ENCODE data around the gene KRTAP16-1.
"Not testable (repeated sequence)": the region's sequence is repeated elsewhere in the genome, so short reads cannot be mapped to it uniquely, and the experiment has no call there.

Gene KRTAP16-1, protein sequence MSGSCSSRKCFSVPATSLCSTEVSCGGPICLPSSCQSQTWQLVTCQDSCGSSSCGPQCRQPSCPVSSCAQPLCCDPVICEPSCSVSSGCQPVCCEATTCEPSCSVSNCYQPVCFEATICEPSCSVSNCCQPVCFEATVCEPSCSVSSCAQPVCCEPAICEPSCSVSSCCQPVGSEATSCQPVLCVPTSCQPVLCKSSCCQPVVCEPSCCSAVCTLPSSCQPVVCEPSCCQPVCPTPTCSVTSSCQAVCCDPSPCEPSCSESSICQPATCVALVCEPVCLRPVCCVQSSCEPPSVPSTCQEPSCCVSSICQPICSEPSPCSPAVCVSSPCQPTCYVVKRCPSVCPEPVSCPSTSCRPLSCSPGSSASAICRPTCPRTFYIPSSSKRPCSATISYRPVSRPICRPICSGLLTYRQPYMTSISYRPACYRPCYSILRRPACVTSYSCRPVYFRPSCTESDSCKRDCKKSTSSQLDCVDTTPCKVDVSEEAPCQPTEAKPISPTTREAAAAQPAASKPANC

DNA sequence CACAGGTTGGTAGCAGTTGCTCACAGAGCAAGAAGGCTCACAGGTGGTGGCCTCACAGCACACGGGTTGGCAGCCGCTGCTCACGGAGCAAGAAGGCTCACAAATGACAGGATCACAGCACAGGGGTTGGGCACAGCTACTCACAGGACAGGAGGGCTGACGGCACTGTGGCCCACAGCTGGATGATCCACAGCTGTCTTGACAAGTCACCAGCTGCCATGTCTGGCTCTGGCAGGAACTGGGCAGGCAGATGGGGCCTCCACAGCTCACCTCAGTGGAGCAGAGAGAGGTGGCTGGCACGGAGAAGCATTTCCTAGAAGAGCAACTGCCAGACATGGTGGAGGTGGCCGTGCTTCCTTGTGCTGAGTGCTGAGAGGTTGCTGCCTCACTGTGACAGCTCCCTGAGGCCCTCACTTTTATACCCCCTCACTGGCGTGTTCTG is at the start of gene KRTAP16-1:
TSS of gene KRTAP16-1 (minus strand) at position 392 of the 442 bp plus-strand sequence. CDS start at position 336, 56 bp downstream.
- DNase-seq, result no peak

DNA sequence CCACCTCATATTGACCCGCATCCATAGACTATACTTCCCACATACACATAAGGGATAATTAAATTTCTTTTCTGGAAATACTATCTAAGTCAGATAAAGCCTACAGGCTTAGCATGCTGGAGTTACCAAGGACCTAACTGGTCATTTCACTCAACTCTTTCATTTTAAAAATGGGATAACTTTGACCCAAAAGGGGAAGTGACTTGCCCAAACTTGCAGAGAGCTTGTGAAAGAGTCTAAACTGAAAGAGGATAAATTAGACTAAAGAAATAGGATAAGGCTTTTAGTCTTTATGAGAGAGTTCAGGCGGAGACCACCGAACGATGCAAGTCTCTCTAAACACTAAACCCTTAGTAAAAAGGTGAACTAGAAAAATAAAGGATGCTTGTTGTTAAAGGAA is 45.4 kb upstream of the KRTAP16-1 start:
- no peak for DNase-seq

DNA sequence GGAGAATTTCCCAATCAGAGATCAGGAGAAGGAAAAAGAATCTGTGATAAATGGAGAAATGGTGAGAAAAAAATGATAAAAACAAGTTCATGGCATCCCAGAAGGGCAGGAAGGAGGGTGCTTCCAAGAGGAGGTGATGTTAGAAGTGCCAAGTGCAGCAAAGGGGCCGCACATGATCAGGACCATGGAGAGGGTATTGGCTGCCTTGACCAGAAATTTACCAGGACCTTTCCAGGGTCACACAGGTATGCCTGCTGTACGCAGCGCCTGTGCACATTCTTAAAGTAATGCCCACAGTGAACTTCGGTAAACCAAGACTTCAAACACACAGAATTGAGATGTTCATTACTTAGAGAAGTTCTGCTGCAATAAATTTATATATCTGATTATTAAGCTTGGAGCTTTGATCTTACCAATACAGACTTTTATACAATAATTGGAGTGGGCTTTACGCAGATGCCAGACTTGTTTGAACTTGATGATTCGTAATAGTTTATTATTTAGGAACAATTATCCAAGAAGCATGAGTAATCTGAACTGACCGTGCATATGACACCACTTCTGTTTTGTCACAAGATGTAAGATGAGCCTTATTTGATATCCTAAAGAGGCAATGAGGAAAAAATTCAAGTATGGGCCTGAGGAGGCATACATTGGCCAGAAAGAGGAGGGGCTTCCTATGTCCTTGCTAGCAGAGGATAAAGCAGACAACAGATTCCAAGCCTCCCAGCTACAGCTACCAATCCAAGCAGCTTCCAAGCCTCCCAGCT is 43.7 kb upstream of the KRTAP16-1 start:
- DNase-seq, result no peak

DNA sequence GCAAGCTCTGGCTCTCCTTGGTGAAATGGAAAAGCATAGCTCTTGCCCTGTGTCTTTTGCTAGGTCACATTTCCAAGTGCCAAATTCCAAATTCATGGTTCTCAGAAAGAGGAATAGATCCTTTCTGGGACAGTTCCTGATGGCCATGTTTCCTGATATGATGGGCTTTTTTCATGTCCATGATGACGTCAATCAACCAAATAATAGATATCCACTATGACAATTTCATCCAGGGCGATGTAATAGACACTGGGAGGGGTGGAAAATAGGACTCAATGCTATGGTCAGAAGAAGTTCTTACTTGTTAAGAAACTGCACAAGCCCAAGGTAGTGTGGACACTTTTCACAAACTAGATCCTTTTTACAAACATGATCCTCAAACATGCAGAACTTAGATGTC is 42.1 kb upstream of the KRTAP16-1 start:
- DNase-seq, result no peak

DNA sequence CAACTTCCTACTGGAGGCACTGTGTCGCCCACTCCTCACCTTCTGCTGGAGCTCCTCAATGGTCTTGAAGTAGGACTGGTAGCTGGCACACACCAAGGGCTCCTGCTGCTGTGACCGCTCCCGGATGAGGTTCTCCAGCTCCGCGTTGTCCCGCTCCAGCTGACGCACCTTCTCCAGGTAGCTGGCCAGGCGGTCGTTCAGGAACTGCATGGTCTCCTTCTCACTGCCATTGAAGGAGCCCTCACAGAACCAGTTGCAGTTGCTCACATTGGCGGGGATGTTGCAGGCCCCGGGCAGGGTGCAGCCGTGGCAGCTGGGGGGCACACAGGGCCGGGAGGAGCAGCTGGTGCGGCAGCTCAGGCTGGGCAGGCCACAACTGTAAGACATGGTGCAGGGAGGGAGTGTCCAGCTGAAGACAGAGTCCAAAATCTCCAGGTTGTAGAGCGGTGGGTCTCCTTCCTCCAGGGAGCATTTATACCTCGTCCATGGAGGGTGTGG is 41.3 kb upstream of the KRTAP16-1 start, which contains the start of gene KRT33A:
TSS of gene KRT33A (minus strand) at position 448 of the 498 bp plus-strand sequence. CDS start at position 387, 61 bp downstream.
- DNase-seq, result not testable (repeated sequence)

DNA sequence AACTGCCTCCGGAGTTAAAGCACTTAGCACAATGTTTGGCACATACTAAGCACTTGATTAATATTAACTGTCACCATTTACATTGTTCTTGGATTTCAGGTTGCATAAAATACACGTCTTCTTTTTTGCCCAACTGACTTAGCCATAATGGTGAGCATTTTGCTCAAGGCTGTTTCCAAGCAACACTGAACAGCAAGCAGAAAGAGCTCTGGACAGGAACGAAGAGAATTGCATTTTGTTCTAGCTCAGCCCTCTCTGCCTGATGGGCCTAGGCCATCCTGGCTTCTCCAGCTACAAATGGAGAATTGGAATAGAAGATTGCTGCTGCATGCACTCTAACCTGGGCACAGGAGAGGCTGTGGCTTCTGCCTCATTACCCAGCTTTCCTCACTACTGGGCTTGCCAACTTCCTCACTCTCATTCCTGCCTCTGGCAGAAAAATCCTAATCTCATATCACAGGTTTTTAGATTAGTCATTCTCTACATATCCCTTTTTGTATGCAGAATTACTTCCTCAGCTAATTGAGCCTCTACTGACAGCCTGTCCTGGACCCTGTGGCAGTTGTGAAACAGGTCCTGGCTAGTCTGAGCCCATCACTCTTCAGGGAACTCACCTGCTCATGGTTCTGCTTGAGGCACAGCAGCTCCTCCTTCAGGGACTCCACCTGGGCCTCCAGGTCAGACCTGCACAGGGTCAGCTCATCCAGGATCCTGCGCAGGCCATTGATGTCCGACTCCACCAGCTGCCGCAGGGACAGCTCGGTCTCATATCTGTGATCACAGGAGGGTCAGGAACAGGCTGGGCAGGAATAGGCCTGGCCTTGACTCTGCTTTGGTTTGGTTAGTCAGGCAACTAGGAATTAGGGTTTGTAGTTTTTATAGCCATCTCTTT is 39.0 kb upstream of the KRTAP16-1 start:
- DNase-seq, result no peak

DNA sequence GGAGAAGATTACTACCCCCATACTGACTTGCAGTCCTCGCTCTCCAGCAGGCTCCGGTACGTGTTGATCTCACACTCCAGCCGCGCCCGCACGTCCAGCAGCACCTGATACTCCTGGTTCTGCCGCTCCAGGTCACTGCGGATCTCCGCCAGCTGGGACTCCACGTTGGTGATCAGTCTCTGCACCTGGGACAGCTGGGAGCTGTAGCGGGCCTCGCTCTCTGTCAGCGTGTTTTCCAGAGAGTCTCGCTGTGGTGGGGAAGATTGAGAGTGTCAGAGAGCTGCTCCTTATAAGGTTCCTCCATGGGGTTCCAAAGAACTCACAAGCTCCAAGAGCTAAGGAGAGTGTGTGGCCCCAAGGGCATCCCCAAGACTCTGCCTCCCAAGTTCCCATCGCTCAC is 37.3 kb upstream of the KRTAP16-1 start:
- not testable (repeated sequence) for DNase-seq

DNA sequence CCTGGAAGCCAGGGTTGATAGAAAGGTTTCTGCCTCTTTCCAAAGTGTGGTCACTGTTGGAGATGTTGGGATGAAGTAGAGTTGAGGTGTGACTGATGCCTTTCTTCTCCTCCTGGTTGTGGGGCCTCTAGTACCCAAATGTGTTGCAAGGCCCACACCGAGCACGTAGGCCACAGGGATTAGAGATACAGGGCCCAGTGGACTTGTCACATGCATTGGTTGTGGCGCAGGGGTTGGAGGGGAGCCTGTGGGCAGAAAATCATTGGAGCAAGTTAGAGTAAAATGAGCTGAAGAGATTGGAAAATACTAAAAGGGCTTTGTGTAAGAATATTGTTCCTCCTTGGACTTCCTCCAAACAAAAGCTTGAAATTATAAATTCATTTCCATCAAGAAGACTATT is 36.9 kb upstream of the KRTAP16-1 start:
- DNase-seq, result no peak

DNA sequence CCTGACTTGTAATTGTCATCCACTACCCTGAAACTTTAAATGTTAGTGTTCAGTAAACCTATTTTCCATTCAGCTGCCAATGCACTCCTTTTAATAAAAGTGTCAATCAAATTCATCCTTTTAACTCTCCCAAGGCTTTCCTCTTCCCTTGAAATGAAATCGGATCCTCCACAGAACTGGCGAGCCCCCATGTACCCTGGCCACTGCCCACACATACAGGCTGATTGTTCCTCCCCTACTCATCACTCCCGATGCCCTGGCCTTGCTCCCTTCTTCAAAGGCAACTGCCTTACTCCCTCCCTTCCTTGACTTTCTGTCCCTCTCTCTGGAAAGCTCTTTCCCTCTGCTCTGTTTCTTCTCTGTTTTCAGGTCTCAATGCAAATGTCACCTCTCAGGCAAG is 33.9 kb upstream of the KRTAP16-1 start:
- no peak for DNase-seq

DNA sequence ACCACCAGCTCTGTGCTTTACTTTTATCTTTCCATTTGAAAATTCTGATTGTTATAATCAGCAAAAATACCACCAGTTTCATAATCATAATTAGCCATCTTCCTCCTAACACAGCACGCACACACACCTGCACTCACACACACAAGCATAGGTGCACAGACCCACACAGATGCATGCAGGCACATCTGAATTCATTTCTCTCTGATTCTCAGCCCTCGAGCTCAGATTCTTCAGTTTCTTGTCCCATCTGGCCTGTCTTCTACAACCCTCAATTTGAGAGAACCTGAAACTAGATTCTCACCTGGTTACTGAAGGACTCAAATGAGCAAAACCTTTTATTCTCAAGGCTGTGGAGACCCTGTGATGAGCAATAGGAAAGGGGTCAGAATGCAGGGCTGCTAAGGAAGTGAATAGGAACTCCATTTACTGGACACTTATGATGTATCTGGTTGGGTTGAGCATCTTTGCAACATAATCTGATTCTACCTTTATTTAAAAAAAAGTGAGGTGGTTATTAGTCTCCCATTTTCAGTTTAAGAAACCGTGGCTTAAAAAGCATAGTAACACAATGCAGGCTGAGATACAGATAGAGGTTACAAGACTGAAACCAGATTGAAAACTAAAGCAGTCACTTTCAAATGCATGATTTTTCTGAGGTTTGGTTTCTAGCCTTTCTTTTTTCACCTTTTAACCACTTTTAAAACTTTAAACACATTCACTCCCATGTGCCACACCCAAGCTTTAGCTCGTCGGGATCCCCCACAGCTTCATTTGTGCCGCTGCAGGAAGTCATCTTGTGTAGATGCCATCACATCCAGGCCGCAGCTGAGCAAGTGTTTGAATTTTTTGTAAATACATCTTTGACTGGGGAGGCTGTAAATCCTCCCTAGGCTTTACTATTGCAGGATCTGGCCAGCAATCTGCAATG is 32.1 kb upstream of the KRTAP16-1 start:
- no peak for DNase-seq

DNA sequence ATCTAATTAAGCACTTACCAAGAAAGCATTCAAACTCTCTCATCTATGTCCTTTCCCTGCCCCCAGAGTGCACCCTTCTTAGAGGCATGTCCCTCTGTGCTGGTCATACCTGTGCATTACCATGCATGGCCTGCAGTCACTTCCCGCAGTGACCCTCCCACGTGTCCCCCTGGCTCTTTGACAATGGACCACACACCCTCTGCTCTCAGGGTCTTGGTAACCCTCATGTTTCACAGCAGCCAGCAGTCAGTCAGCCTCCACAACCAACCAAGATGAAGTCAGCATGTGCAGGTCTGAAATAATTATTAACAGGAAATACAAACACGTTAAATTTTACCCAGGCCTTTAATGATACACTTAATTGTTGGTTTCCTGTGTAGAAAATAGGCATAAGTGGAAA is 31.4 kb upstream of the KRTAP16-1 start:
- no peak for DNase-seq

DNA sequence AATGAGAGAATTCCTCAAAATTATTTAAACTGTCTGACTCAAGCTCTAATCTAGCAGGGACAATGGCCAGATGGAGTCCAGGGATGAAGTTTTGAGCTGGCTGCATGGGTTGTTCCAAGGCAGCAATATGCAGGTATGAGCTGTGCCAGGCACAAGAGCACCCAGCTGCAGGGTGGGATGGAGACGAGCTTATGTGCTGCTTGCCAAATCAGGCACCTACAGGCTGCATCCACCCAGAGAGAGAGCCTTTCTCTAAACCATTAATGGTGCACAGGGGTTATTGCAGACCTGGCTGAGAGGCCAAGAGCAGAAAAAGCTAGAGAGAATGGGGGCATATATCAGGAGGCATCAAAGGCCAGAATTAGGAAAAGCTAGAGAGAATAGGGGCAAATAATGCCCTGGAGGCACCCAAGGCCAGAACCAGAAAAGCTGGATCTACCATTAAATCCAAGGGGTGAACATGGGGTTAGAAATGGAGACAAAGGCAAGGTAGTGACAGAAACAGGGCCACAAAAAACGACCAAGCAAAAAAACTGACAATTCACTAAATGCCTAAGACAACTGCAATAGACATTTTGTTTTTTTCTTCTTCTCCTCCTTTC is 30.6 kb upstream of the KRTAP16-1 start:
- DNase-seq, result no peak

DNA sequence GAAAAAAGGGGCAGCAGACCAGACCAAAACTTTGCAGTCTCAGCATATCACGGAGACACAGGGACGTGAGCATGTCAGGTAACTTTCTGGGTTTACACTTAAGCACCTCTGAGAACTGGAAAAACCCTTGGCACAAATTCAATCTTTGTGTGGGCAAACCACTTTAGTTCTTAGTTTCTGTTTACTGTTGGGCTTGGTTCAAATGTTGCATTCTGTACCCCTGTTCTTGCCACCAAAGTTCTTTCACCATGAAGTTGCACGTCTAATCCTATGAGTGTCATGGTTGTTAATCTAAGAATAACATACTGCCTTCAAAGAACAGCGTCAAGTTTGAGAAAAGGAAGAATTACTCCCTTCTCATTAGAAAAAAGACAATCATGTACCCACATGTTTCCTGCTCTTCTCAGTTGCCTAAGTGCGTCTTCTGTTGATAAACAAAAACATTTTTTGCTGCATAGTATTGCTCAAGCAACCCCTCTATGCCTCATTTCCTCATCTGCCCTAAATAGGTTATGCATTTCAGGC is 29.9 kb upstream of the KRTAP16-1 start:
- no peak for DNase-seq

DNA sequence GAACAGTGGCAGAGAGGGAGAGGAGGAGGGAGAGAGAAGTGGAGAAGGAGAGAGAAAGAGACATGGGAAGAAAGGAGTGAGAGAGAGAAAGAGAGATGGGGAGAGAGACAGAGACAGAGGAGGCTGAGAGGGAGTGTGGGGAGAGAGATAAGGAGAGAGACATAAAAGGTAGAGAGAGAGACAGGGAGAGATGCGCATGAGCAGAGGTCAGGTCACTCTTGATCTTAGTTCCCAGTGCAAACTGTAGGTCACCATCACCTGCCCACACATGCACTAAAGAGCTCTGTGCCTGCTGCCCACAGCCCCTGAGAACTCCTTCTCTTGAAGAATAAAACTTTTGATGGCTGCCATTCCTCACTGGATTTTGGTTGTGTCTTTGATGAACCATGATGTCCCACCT is 26.6 kb upstream of the KRTAP16-1 start:
- no peak for DNase-seq

DNA sequence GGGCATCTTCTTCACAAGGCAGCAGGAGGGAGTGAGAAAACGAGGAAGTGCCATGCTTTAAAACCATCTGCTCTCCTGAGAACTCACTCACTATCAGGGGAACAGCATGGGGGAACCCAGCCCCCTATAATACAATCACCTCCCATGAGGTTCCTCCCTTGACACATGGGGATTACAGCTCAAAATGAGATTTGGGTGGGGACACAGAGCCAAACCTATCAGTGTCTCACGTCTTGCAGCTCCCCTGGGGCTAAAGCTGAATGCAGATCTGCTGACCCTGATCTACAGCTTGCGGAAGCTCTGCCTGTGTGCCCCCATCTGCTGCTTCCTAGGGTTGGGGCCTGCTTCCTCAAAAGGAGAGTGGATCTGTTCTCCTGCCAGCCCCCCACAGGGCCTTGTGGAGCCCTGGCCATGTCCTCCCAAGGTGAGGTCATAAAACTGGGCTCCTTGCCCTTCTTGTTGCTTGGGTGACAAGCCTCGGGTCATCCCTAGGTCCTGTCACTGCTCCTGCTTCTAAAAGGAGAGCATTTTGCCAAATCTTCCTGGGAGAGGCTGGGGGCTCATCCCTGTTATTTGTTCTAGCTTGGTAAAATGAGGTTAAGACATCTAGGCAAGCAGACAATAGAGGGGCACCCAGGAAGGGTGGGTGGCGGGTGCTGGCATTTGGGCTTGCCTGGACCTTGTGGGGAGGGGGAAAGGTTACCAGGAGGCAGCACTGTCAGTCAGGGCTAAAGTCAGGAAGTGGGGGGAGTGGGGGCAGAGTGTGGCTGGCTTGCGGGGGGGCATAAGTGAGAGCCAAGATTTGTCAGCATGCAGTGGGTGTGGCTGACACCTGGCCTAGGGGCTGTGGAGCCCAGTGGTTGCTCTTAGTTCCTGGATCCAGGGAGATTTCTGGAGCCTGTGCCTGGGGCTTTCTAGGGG is 25.5 kb upstream of the KRTAP16-1 start:
- no peak for DNase-seq

DNA sequence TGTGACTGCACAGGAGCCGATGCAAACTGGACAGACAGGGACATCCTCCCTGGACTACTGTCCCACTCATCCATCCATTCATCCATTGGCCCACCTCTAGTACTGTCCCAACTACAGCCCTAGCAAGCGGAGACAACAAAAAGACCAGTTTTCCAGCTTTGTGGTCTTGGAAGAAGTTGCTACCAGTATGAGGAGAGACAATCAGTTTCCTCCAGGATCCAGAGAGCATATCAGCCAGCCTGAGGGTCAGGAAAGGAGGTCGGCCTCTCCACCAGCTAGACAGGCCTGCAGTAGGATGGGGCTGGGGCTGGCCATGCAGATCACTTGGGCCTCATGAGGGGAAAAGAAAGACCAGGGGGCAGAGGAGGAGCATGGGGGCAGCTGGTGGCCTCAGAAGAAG is 24.7 kb upstream of the KRTAP16-1 start:
- DNase-seq, result no peak

DNA sequence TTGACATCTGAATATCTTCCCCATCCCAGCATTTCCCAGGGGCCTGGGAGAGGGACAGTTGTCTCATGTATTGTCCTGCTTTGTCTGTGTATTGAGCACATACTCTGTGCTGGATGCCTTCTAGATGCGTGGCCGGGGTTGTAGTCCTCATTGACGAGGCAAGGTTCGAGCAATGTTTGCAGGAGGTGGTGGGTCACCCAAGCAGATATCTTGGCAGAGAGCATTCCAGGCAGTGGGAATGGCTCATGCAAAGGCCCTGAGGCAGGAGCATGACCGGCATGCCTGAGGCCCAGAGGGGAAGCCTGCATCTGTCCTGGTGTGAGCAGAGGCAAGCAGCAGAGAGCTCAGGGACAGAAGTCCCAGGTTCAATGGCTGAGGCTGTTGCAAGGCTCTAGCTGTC is 24.0 kb upstream of the KRTAP16-1 start:
- DNase-seq, result no peak

DNA sequence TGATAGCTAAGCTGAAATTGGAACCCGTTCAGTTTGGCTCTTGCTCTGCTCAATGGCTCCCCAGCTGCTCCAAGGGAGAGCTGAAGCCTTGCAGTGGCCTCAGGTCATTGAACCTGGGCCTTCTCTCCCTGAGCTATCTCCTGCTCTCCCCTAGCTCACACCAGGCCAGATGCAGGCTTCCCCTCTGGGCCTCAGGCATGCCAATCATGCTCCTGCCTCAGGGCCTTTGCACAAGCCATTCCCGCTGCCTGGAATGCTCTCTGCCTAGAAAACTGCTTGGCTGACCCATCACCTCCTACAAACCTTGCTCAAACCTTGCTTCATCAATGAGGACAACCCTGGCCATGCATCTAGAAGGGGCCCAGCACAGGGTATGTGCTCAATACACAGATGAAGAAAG is 23.1 kb upstream of the KRTAP16-1 start:
- no peak for DNase-seq

DNA sequence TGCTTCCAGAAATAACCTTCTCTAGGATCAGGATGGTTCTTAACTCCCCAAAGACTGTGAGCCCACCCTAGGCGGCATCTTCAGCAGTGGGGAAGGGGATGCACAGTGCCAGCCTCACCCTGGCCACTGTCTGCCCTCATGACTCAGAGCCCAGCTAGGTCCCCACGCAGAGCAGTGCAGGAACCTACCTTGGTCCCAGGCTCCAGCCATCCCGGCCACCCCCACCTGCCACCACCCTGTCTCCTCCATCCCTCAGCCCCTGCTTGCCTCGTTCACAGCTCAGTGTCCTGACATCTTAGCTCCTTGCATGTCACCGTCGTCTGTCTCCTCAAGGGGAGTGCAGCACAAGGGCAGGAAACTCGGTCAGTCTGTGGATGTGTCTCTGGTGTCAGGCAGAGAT is 22.5 kb upstream of the KRTAP16-1 start:
- DNase-seq, result no peak
